Right lobe of liver (tissue), 6 donors: Measurements from ENCODE around the gene PKDREJ. TPM values are rescaled to one million over a fixed set of nuclear protein-coding genes. Genes with fewer than 3 reads are reported as not detected.

Experiments used
- ATAC-seq, 4 donors: fragments of 200-7000 bp; cut with Tn5 transposase; one replicate each; pipeline ENCODE4 v1.9.1; 2020; ENCODE audit warnings: mild to moderate bottlenecking in 4 of 4, moderate library complexity in 4 of 4
- DNase-seq, 3 donors: peaks; one replicate each; pipeline ENCODE4 v3.0.0-alpha.2; 2020
- H3K27ac ChIP-seq, 3 donors: fragments of 200-600 bp; one replicate each; pipeline ENCODE4 v1.8.0; 2022
- H3K27me3 ChIP-seq, 2 donors: fragments of 200-600 bp; one replicate each; pipeline ENCODE4 v1.8.0; 2022
- H3K36me3 ChIP-seq, 4 donors: fragments of 200-600 bp; sonication (generic) in 1 of 4; one replicate each; pipeline versions ENCODE4 v1.5.1 to v1.8.0; 2017 to 2022; ENCODE audit warnings: control low read depth in 1 of 4
- H3K4me1 ChIP-seq, 4 donors: fragments of 200-600 bp; sonication (generic) in 1 of 4; one replicate each; pipeline versions ENCODE4 v1.5.1 to v1.8.0; 2017 to 2022; ENCODE audit warnings: control low read depth in 1 of 4
- H3K4me3 ChIP-seq, 3 donors: fragments of 200-600 bp; one replicate each; pipeline ENCODE4 v1.8.0; 2022
- H3K9me3 ChIP-seq, 4 donors: fragments of 200-600 bp; sonication (generic) in 1 of 4; one replicate each; pipeline versions ENCODE4 v1.5.1 to v1.8.0; 2017 to 2022; ENCODE audit warnings: control low read depth in 1 of 4
- POLR2A ChIP-seq: fragments of 450-650 bp; IDR thresholded peaks from one replicate; pipeline ENCODE4 v1.6.1; 2017; ENCODE audit warnings: antibody characterized with exemption, mild to moderate bottlenecking
- WGBS: methylation state at CpG from one replicate; pipeline ENCODE4 v1.1.6; 2018; ENCODE audit warnings: low coverage, low lambda C conversion rate; ENCODE audit not compliant: insufficient coverage; ENCODE audit errors: missing lambda C conversion rate; 5-methylcytosine and 5-hydroxymethylcytosine counted together
- intact Hi-C, 2 donors: fragments of 100-400 bp; cut with DNase I; formaldehyde crosslinking; loops; one replicate each; pipeline versions ENCODE4 v1.11.2 to v1.14.1; 2022
- total RNA-seq, 6 experiments: library from RNA; depleted of rRNA in 2 of 6; stranded (reverse); fragments of >200 nt in 2 of 6; fragmentation: NEBNext Ultra II Directional in 3 of 6; extraction: Animal tissue kit (Norgen Biotek cat#: 25700) in 3 of 6; gene quantifications; one replicate each; pipeline versions ENCODE4 v1.1.0 to v1.2.4, GENCODE V29; 2016 to 2023
- TF ChIP-seq, protein P1 (sequence below), 4 donors: fragments of 200-600 bp in 3 of 4; fragments of 450-650 bp in 1 of 4; IDR thresholded peaks; one replicate each; pipeline versions ENCODE4 v1.5.1 to v1.8.0; 2016 to 2022; ENCODE audit warnings: antibody characterized with exemption in 4 of 4, mild to moderate bottlenecking in 2 of 4
- donor health status: DM: no; HTN: yes; CAD: no.
- donor health status: DM: no; HTN: no; CAD: no.
- donor health status: DM: no; HTN: no; CAD: no.
- donor health status: DM: no; HTN: yes; CAD: no.
- donor health status: DM: no; HTN: yes; CAD: no.

PKDREJ gene
- total RNA-seq, 6 experiments from 2014 or later = 0.05 to 0.07 TPM; not detected in 4

DNA sequence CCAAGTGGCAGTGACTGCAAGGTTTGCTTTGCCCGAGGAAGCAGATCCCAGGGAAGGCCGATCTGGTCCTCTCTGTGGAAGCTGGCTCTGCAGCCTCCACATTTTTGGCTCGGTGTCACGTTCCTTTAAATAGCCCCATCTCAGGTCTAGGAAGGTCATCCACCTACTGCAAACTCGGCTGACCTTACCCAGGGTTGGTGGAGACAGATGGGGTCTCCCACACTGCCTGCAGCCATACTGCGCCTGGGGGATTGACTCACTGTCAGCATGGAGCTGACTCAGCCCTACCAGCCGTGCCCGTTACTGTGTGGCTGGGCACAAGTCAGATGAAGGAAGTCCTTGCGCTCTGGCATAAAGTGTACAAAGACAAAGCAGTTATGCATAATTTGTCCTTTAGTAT lies 29.9 kb downstream of the PKDREJ start:
- ATAC-seq (peak; percentile 10 to 38 (median 25)), DNase-seq (no peak)
- H3K36me3 ChIP-seq = peaks cover 0 to 65% (median 33%) of the 10 kb centered on the region in 4 donors
- no peak overlapping the region for H3K27ac ChIP-seq
- peaks cover 0 to 29% (median 5%) of the 10 kb centered on the region in 4 donors for H3K4me1 ChIP-seq
- WGBS = 47% methylated on average over 6 of the region's 9 CpGs
- intact Hi-C loops = loop anchor here in 1 of 2 donors (10.0 kb wide), 1 partner anchor 52 kb away; no protein-coding TSS in a partner anchor
- H3K4me3 ChIP-seq = no peak overlapping the region
- no peak for TF ChIP-seq POLR2A
- TF ChIP-seq, protein P1, sequence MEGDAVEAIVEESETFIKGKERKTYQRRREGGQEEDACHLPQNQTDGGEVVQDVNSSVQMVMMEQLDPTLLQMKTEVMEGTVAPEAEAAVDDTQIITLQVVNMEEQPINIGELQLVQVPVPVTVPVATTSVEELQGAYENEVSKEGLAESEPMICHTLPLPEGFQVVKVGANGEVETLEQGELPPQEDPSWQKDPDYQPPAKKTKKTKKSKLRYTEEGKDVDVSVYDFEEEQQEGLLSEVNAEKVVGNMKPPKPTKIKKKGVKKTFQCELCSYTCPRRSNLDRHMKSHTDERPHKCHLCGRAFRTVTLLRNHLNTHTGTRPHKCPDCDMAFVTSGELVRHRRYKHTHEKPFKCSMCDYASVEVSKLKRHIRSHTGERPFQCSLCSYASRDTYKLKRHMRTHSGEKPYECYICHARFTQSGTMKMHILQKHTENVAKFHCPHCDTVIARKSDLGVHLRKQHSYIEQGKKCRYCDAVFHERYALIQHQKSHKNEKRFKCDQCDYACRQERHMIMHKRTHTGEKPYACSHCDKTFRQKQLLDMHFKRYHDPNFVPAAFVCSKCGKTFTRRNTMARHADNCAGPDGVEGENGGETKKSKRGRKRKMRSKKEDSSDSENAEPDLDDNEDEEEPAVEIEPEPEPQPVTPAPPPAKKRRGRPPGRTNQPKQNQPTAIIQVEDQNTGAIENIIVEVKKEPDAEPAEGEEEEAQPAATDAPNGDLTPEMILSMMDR (IDR thresholded peaks at IDR 0.05) = no peak
- H3K27me3 ChIP-seq = no peaks in the 10 kb centered on the region
- H3K9me3 ChIP-seq = no peaks in the 10 kb centered on the region

DNA sequence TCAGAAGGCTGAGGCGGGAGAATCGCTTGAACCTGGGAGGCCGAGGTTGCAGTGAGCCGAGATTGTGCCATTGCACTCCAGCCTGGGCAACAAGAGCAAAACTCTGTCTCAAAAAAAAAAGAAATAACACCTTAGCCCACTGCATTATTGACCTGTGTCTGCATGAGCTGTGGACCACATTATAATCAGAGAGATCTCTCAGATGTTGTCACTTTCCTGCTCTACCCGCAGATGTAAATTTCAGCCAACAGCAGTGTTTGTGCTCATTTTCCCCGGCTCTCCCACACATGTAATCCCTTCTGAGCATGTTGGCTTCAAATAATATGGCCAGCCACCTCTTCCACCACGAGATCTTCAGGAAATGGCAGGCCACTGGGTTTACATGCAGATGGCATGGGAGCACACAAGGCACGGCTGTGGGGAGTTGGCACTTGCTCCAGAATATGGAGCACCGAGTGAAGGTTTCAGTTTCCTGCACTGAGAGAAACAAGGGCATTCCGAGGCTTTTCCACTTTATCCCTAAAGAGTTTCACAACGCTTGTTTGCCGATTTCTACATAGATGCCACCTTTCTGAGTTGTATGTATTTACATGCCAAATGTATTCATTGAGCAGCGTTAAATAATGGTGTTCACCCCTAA lies 32.8 kb downstream of the PKDREJ start:
- TF ChIP-seq POLR2A = no peak
- TF ChIP-seq, protein P1 (IDR thresholded peaks at IDR 0.05) = no peak
- H3K4me3 ChIP-seq = no peak overlapping the region
- no peak overlapping the region for H3K27ac ChIP-seq
- intact Hi-C loops = loop anchor here in 1 of 2 donors (10.0 kb wide), 1 partner anchor 54 kb away; no protein-coding TSS in a partner anchor
- DNase-seq (no peak), ATAC-seq (peak; percentile 56 to 74 (median 71))
- no peaks in the 10 kb centered on the region for H3K9me3 ChIP-seq
- H3K4me1 ChIP-seq = peaks cover 0 to 29% (median 5%) of the 10 kb centered on the region in 4 donors
- H3K36me3 ChIP-seq = peaks cover 0 to 51% (median 21%) of the 10 kb centered on the region in 4 donors
- 43% methylated on average over 12 of the region's 13 CpGs for WGBS
- H3K27me3 ChIP-seq = no peaks in the 10 kb centered on the region

GRCh38 chr22:46229701-46230100 lies 33.4 kb downstream of the PKDREJ start:
- no peak overlapping the region for H3K27ac ChIP-seq
- H3K4me3 ChIP-seq = no peak overlapping the region
- no peak for DNase-seq
- H3K36me3 ChIP-seq = peaks cover 0 to 45% (median 17%) of the 10 kb centered on the region in 4 donors
- ATAC-seq = no peak
- no peak for TF ChIP-seq POLR2A
- TF ChIP-seq, protein P1 (IDR thresholded peaks at IDR 0.05) = no peak
- H3K4me1 ChIP-seq = peaks cover 0 to 29% (median 5%) of the 10 kb centered on the region in 4 donors
- 67% methylated on average over 3 of the region's 8 CpGs for WGBS
- no peaks in the 10 kb centered on the region for H3K27me3 ChIP-seq
- no peaks in the 10 kb centered on the region for H3K9me3 ChIP-seq
- intact Hi-C loops = loop anchor here in 1 of 2 donors (10.0 kb wide), 1 partner anchor 55 kb away; no protein-coding TSS in a partner anchor

DNA sequence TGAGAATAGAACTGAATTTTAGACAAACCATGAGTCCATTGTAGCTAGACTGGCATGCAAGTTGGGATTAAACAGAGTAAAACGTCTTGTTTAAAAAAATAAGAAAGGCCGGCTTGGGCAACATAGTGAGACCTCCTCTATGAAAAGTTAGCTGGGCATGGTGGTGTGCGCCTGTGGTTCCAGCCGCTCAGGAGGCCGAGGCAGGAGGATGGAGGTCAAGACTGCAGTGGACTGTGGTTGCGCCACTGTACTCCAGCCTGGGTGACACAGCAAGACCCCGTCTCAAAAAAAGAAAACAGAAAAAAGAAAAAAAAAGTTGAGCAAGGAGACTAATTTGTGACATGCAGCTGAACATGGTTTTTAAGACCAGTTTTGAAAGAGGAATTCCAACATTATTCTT lies 36.6 kb downstream of the PKDREJ start:
- 83% methylated on average over 5 of the region's 7 CpGs for WGBS
- Histone ChIP-seq H3K4me1 (peaks cover 0 to 35% (median 5%) of the 10 kb centered on the region in 4 donors), H3K9me3 (no peaks in the 10 kb centered on the region), H3K27me3 (no peaks in the 10 kb centered on the region), H3K36me3 (peaks cover 0 to 34% (median 17%) of the 10 kb centered on the region in 4 donors), H3K4me3 (no peak overlapping the region), H3K27ac (no peak overlapping the region)
- DNase-seq (no peak), ATAC-seq (no peak)
- intact Hi-C loops = no loop called here
- TF ChIP-seq, protein P1 (IDR thresholded peaks at IDR 0.05) = no peak
